ENCODE data around the gene NFKB2. TPM values are rescaled to one million over a fixed set of nuclear protein-coding genes. Genes with fewer than 3 reads are reported as not detected.

NFKB2 gene
- total and polyA plus RNA-seq, 2 of the 4 experiments (the other 2 are of a cell fraction): 16.1 to 32.3 TPM

- TF ChIP-seq USF2 (IDR thresholded peaks at IDR 0.05; ENCODE audit: low read depth, low read length): no peak
Observed at GRCh38 chr10:102352066-102352715, 43.3 kb upstream of the NFKB2 start (continued).

GRCh38 chr10:102354451-102354850 is 41.1 kb upstream of the NFKB2 start:
- H2BK5ac ChIP-seq (ENCODE audit: low read depth, low read length, poor library complexity, severe bottlenecking): no peak overlapping the region
- no peaks in the 10 kb centered on the region for H3K9me1 ChIP-seq (ENCODE audit: insufficient read depth, low read length)
- H3K36me3 ChIP-seq (ENCODE audit: control insufficient read depth, insufficient read depth, low read length): peaks cover 57% of the 10 kb centered on the region
- no peak overlapping the region for H3K9ac ChIP-seq (ENCODE audit: low read depth, low read length)
- no peak overlapping the region for H2AFZ ChIP-seq (replicated peaks; ENCODE audit: low read length, poor library complexity)
- H3K18ac ChIP-seq (ENCODE audit: low read depth, low read length): no peak overlapping the region
- no peak overlapping the region for H3K56ac ChIP-seq (ENCODE audit: extremely low read depth, insufficient read depth, low read length)
- no peaks in the 10 kb centered on the region for H3K9me3 ChIP-seq (ENCODE audit: control insufficient read depth, insufficient read depth, low read length)
- no peak overlapping the region for H2AK9ac ChIP-seq (replicated peaks; ENCODE audit: low read depth, low read length, poor library complexity)
- WGBS, 2 experiments (ENCODE audit: extremely low coverage in 2 of 2, insufficient read length in 1 of 2): no CpG with 5 or more reads among the region's 3 CpGs
- no peaks in the 10 kb centered on the region for H3K27me3 ChIP-seq (ENCODE audit: control insufficient read depth, insufficient read depth, low read length)
- no peak overlapping the region for H4K8ac ChIP-seq (ENCODE audit: low read depth in 2 of 2, low read length in 2 of 2)
- no peak overlapping the region for H3K4me2 ChIP-seq (ENCODE audit: low read depth, low read length)
- H3K14ac ChIP-seq (replicated peaks; ENCODE audit: low read depth, low read length): no peak overlapping the region
- ChIA-PET CTCF (no interaction called here), POLR2A (ENCODE audit: unreplicated experiment) (no interaction called here)
- TF ChIP-seq CHD1 (IDR thresholded peaks at IDR 0.05; ENCODE audit: low read depth, low read length) (no peak), RCOR1 (IDR thresholded peaks at IDR 0.05; ENCODE audit: insufficient replicate concordance, low read length) (no peak)
- no peak overlapping the region for H4K5ac ChIP-seq (ENCODE audit: low read depth, low read length)
- no peak overlapping the region for H2BK20ac ChIP-seq (ENCODE audit: low read depth, low read length)
- no peak overlapping the region for H4K91ac ChIP-seq (ENCODE audit: insufficient read depth, low read depth, low read length)
- BruUV-seq (replicated peaks): no TSS peak
- H2AK5ac ChIP-seq (ENCODE audit: low read depth, low read length): no peak overlapping the region
- no peak overlapping the region for H3K23ac ChIP-seq (ENCODE audit: low read depth, low read length)
- intact Hi-C loops (cut with micrococcal nuclease): no loop called here
- H2BK120ac ChIP-seq (ENCODE audit: low read depth, low read length): no peak overlapping the region
- no peak overlapping the region for H2BK15ac ChIP-seq (ENCODE audit: low read depth, low read length)
- no peak overlapping the region for H3K4ac ChIP-seq (ENCODE audit: low read depth, low read length)
- no peak overlapping the region for H3K27ac ChIP-seq (ENCODE audit: insufficient read depth, low read length)
- no peak for ATAC-seq (ENCODE audit: low read depth)
- H4K20me1 ChIP-seq (ENCODE audit: insufficient read depth, low read length): peaks cover 26% of the 10 kb centered on the region
- peaks cover 12 to 23% of the 10 kb centered on the region in 2 experiments; a peak in 3 of 4 replicates for H3K79me1 ChIP-seq (ENCODE audit: low read depth in 1 of 2, low read length in 2 of 2)
- H3K4me3 ChIP-seq (ENCODE audit: insufficient read depth, low read depth, low read length): no peak overlapping the region
- dilution Hi-C loops (cut with HindIII; ENCODE audit: low sequenced_read_pairs, unreplicated experiment): no loop called here
- no peak for DNase-seq
- in situ Hi-C loops (cut with MboI; ENCODE audit: low sequenced_read_pairs): loop anchor here (5.0 kb wide), 2 partner anchors 127 to 187 kb away; partner anchors contain the start of gene ELOVL3
- no peaks in the 10 kb centered on the region for H3K4me1 ChIP-seq (ENCODE audit: control insufficient read depth, insufficient read depth, low read length)

All from IMR-90 (cell line).